HepG2 (cell line): ENCODE data around the gene NSMCE1. TPM values are rescaled to one million over a fixed set of nuclear protein-coding genes. Genes with fewer than 3 reads are reported as not detected.

Experiments used
- CBX2 ChIP-seq, 2 experiments: fragments of 200-600 bp in 1 of 2; sonication (generic); formaldehyde crosslinking in 1 of 2; IDR thresholded peaks; 2 replicates each; pipeline versions ENCODE4 v1.7.0 to v1.8.1; 2018 to 2022; ENCODE audit warnings: low read depth in 2 of 2, low read length in 1 of 2, mild to moderate bottlenecking in 1 of 2, missing genetic modification reagents in 1 of 2
- CENPBD1 ChIP-seq: sonication (generic); formaldehyde crosslinking; IDR thresholded peaks from 2 replicates; pipeline ENCODE4 v1.8.0; 2022; ENCODE audit warnings: missing genetic modification reagents, low read depth, mild to moderate bottlenecking, borderline replicate concordance
- ETV5 ChIP-seq: IDR thresholded peaks from 2 replicates; pipeline ENCODE4 v1.6.1; 2018; ENCODE audit warnings: missing biosample characterization, missing genetic modification reagents, inconsistent platforms, borderline replicate concordance
- EZH2 ChIP-seq: conservative IDR thresholded peaks from 2 replicates; pipeline ENCODE4 v1.6.1; 2012; ENCODE audit warnings: mild to moderate bottlenecking, low read depth, low read length, moderate library complexity
- FOXO4 ChIP-seq: sonication (generic); formaldehyde crosslinking; conservative IDR thresholded peaks from 2 replicates; pipeline ENCODE4 v1.8.1; 2023; ENCODE audit warnings: missing genetic modification reagents
- NR2F6 ChIP-seq, 2 experiments: IDR thresholded peaks; 2 replicates each; pipeline ENCODE4 v1.6.1; 2016; ENCODE audit warnings: antibody characterized with exemption in 1 of 2, mild to moderate bottlenecking in 1 of 2
- SIN3A ChIP-seq: IDR thresholded peaks from 2 replicates; pipeline ENCODE4 v1.6.1; 2011; ENCODE audit warnings: low read depth, mild to moderate bottlenecking, control low read depth, low read length, borderline replicate concordance
- U2AF2 ChIP-seq: fragments of 200-400 bp; formaldehyde crosslinking; IDR thresholded peaks from 2 replicates; pipeline ENCODE4 v1.6.1; 2017; ENCODE audit warnings: low read depth, mild to moderate bottlenecking, low read length
- YEATS2 ChIP-seq: sonication (generic); formaldehyde crosslinking; IDR thresholded peaks from 2 replicates; pipeline ENCODE4 v1.4.0; 2020; ENCODE audit warnings: missing genetic modification reagents, borderline replicate concordance
- ZBTB33 ChIP-seq: sonication (generic); formaldehyde crosslinking; IDR thresholded peaks from 2 replicates; pipeline ENCODE4 v1.4.0; 2020; ENCODE audit warnings: missing genetic modification reagents
- ZNF101 ChIP-seq: sonication (generic); formaldehyde crosslinking; IDR thresholded peaks from 2 replicates; pipeline ENCODE4 v1.4.0; 2020; ENCODE audit warnings: mild to moderate bottlenecking, low read depth, missing genetic modification reagents, borderline replicate concordance
- ZNF18 ChIP-seq: sonication (generic); formaldehyde crosslinking; IDR thresholded peaks from 2 replicates; pipeline ENCODE4 v1.8.0; 2022; ENCODE audit warnings: mild to moderate bottlenecking, missing genetic modification reagents; ENCODE audit not compliant: insufficient replicate concordance
- ZNF3 ChIP-seq: IDR thresholded peaks from 2 replicates; pipeline ENCODE4 v1.7.0; 2017; ENCODE audit warnings: inconsistent platforms
- ZNF317 ChIP-seq: sonication (generic); formaldehyde crosslinking; IDR thresholded peaks from 2 replicates; pipeline ENCODE4 v1.5.0; 2020; ENCODE audit warnings: mild to moderate bottlenecking, missing genetic modification reagents
- polyA plus RNA-seq, 8 experiments: library from polyadenylated mRNA; depleted of rRNA in 3 of 8; stranded (reverse) in 7 of 8; unstranded in 1 of 8; fragments of >200 nt; fragmentation: Illumina TruSeq in 4 of 8; extraction: Trizol in 4 of 8; gene quantifications; 2 replicates each; pipeline versions ENCODE4 v1.2.1 to v1.2.3, GENCODE V29; 2011 to 2016; ENCODE audit warnings: low read depth in 4 of 8, missing spikeins in 1 of 8, mixed read lengths in 1 of 8; ENCODE audit not compliant: insufficient read depth in 1 of 8
- total RNA-seq, 5 experiments: library from RNA; depleted of rRNA; stranded (reverse); fragments of >200 nt; fragmentation: Illumina TruSeq; extraction: Trizol; gene quantifications; 2 replicates each; pipeline ENCODE4 v1.2.3, GENCODE V29; 2016; ENCODE audit warnings: low read depth in 1 of 5
- TF ChIP-seq, protein P1 (sequence below): IDR thresholded peaks from 2 replicates; pipeline ENCODE4 v1.6.1; 2012; ENCODE audit warnings: low read depth, low read length, improper control_type of control experiment
- TF ChIP-seq, protein P2 (sequence below): sonication (generic); formaldehyde crosslinking; IDR thresholded peaks from 2 replicates; pipeline ENCODE4 v1.5.0; 2020; ENCODE audit warnings: missing genetic modification reagents

The NSMCE1 gene
- total and polyA plus RNA-seq, 2 of the 13 experiments (the other 11 are each of a cell fraction or from before 2014, with no cell fraction given), result 42.7 to 52.9 TPM

DNA sequence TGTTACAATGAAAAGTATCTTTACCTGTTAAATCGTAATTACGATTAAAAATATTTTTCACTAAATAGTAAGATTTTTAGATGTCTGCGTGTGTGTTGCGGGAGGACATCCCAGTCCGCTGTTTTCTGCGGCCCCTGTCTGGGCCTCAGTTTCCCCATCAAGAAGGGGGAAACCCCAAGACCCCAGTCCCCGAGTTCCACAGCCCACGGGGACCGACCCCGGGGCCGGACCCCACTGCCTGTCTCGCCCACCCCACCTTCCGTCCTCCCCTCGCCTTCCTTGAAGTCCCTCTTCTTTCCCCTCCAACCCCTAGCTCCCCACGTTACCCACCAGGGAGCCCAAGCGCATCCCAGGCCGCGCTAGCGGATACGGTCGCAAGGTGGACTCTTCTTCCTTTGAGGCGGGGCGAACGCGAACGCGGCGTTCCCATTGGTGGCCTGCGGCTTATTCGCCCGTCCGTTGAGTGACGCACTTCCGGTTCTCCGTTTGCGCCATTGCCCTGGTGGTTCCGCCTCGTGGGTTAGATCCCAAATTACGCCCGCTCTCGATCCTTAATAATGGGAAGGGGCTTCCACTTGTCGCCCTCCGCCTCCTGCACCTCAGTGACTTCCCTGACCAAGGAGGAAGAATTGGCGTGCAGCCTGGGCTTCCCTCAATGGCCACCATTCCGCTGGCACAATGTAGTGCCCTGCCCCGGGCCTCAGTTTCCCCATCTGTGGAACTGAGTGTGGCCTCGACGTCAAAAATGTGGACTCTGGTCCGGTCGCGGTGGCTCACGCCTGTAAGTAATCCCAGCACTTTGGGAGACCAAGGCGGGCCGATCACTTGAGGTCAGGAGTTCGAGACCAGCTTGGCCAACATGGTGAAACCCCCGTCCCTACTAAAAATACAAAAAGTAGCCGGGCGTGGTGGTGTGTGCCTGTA lies at the start of gene NSMCE1 (continued):
- TF ChIP-seq ZNF18 (CRISPR knock-in tag) (peak; percentile 81), ZNF317 (CRISPR knock-in tag) (peak; percentile 40; the same call in 1 of the 2 replicates), CENPBD1 (CRISPR knock-in tag) (no peak), ETV5 (CRISPR knock-in tag) (peak; percentile 80), ZBTB33 (CRISPR knock-in tag) (no peak; the same call in 1 of the 2 replicates), CBX2 (IDR thresholded peaks at IDR 0.05; ENCODE audit: low read depth, low read length) (no peak), CBX2 (CRISPR knock-in tag; IDR thresholded peaks at IDR 0.05; ENCODE audit: low read depth) (no peak), EZH2 (no peak), FOXO4 (CRISPR knock-in tag) (0 out of 2 replicates have a peak, but pooled peaks have one; percentile 57), SIN3A (peak; percentile 35; the same call in 1 of the 2 replicates), U2AF2 (peak; percentile 71; the same call in 1 of the 2 replicates), ZNF3 (CRISPR knock-in tag) (no peak; the same call in 1 of the 2 replicates), NR2F6 (IDR thresholded peaks at IDR 0.05) (no peak), NR2F6 (CRISPR knock-in tag; IDR thresholded peaks at IDR 0.05) (peak; percentile 49; the same call in 1 of the 2 replicates), ZNF101 (CRISPR knock-in tag) (0 out of 2 replicates have a peak, but pooled peaks have one; percentile 63), YEATS2 (CRISPR knock-in tag) (peak; percentile 89; the same call in 1 of the 2 replicates)
- TF ChIP-seq, protein P1, sequence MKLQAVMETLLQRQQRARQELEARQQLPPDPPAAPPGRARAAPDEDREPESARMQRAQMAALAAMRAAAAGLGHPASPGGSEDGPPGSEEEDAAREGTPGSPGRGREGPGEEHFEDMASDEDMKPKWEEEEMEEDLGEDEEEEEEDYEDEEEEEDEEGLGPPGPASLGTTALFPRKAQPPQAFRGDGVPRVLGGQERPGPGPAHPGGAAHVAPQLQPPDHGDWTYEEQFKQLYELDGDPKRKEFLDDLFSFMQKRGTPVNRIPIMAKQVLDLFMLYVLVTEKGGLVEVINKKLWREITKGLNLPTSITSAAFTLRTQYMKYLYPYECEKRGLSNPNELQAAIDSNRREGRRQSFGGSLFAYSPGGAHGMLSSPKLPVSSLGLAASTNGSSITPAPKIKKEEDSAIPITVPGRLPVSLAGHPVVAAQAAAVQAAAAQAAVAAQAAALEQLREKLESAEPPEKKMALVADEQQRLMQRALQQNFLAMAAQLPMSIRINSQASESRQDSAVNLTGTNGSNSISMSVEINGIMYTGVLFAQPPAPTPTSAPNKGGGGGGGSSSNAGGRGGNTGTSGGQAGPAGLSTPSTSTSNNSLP, result no peak; the same call in 1 of the 2 replicates
- TF ChIP-seq, protein P2, sequence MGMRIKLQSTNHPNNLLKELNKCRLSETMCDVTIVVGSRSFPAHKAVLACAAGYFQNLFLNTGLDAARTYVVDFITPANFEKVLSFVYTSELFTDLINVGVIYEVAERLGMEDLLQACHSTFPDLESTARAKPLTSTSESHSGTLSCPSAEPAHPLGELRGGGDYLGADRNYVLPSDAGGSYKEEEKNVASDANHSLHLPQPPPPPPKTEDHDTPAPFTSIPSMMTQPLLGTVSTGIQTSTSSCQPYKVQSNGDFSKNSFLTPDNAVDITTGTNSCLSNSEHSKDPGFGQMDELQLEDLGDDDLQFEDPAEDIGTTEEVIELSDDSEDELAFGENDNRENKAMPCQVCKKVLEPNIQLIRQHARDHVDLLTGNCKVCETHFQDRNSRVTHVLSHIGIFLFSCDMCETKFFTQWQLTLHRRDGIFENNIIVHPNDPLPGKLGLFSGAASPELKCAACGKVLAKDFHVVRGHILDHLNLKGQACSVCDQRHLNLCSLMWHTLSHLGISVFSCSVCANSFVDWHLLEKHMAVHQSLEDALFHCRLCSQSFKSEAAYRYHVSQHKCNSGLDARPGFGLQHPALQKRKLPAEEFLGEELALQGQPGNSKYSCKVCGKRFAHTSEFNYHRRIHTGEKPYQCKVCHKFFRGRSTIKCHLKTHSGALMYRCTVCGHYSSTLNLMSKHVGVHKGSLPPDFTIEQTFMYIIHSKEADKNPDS (CRISPR knock-in tag), result no peak; the same call in 1 of the 2 replicates
